ENCODE results near the gene SMPD3. TPM values are rescaled to one million over a fixed set of nuclear protein-coding genes. Genes with fewer than 3 reads are reported as not detected.

SMPD3 gene
- total and polyA plus RNA-seq, 5 donors from 2014 or later, result 7.1 to 20.3 (median 18.1) TPM

DNA sequence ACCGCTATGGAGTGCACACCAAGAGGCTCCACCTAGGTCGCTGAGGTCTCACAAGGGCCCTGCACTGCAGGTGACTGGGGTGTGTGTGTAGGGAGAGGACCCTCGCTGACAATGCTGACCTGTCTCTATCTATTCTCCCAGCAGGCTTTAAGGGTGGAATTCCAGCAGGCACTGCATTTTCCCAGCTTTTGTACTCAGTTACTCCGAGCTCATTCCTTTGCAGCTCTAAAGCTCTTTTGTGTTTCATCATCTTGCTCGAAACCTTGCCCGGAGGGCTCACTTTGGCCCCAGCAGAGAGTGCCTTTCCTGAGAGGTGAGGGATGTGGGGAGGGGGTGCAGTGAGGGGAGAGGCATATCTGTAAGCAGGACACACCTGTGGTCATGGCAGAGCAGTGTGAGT, 39.3 kb downstream of the SMPD3 start:
- Histone ChIP-seq H3K27me3 (ENCODE audit: control insufficient read depth, insufficient read depth, low read length) (peaks cover 1% of the 10 kb centered on the region), H3K9me3 (ENCODE audit: control insufficient read depth in 2 of 2, low read length in 2 of 2) (no peaks in the 10 kb centered on the region), H3K27ac (ENCODE audit: insufficient read depth, low read length, poor library complexity, severe bottlenecking) (no peak overlapping the region), H3K4me1 (ENCODE audit: control insufficient read depth, insufficient read depth, low read length, poor library complexity, severe bottlenecking) (no peaks in the 10 kb centered on the region), H3K4me3 (ENCODE audit: low read depth, low read length) (no peak overlapping the region), H3K36me3 (ENCODE audit: control insufficient read depth, insufficient read depth, low read length) (no peaks in the 10 kb centered on the region)
- DNase-seq (no peak), ATAC-seq (ENCODE audit: low read depth in 2 of 2) (no peak)
- Mint-ChIP-seq H3K27ac (peak overlapping the region in 1 of 3 donors; percentile 5), H3K36me3 (no peaks in the 10 kb centered on the region), H3K4me3 (no peak overlapping the region), H3K4me1 (peaks cover 0 to 13% (median 3%) of the 10 kb centered on the region in 4 donors), H3K27me3 (peaks cover 11% of the 10 kb centered on the region), H3K9me3 (no peaks in the 10 kb centered on the region)

DNA sequence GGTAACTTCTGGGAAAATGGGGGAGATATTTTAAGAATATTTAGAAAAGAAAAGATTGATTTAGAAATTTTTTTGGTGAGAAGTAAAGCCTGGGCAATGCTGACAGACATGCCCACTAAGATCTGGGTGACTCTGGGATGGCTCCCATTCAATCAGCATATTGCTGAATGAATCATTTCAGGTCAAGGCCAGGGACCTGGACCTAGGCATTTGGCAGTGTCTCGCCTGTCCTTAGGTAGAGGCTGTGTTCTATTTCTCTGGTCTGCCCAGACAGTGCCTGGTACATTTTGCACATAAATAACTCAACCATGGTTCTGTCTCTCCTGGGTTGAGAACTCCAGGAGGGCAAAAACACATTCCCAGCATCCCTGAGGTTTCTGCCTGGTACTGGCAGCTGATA, 39.9 kb downstream of the SMPD3 start:
- peaks cover 11% of the 10 kb centered on the region for H3K27me3 Mint-ChIP-seq
- H3K36me3 Mint-ChIP-seq, result no peaks in the 10 kb centered on the region
- H3K4me3 Mint-ChIP-seq, result no peak overlapping the region
- Histone ChIP-seq H3K4me1 (ENCODE audit: control insufficient read depth, insufficient read depth, low read length, poor library complexity, severe bottlenecking) (no peaks in the 10 kb centered on the region), H3K4me3 (ENCODE audit: low read depth, low read length) (no peak overlapping the region), H3K27ac (ENCODE audit: insufficient read depth, low read length, poor library complexity, severe bottlenecking) (no peak overlapping the region), H3K36me3 (ENCODE audit: control insufficient read depth, insufficient read depth, low read length) (no peaks in the 10 kb centered on the region), H3K27me3 (ENCODE audit: control insufficient read depth, insufficient read depth, low read length) (peaks cover 1% of the 10 kb centered on the region), H3K9me3 (ENCODE audit: control insufficient read depth in 2 of 2, low read length in 2 of 2) (no peaks in the 10 kb centered on the region)
- ATAC-seq (ENCODE audit: low read depth in 2 of 2) (no peak), DNase-seq (no peak)
- H3K9me3 Mint-ChIP-seq, result no peaks in the 10 kb centered on the region
- H3K27ac Mint-ChIP-seq, result no peak overlapping the region
- H3K4me1 Mint-ChIP-seq, result peaks cover 0 to 8% (median 3%) of the 10 kb centered on the region in 4 donors

DNA sequence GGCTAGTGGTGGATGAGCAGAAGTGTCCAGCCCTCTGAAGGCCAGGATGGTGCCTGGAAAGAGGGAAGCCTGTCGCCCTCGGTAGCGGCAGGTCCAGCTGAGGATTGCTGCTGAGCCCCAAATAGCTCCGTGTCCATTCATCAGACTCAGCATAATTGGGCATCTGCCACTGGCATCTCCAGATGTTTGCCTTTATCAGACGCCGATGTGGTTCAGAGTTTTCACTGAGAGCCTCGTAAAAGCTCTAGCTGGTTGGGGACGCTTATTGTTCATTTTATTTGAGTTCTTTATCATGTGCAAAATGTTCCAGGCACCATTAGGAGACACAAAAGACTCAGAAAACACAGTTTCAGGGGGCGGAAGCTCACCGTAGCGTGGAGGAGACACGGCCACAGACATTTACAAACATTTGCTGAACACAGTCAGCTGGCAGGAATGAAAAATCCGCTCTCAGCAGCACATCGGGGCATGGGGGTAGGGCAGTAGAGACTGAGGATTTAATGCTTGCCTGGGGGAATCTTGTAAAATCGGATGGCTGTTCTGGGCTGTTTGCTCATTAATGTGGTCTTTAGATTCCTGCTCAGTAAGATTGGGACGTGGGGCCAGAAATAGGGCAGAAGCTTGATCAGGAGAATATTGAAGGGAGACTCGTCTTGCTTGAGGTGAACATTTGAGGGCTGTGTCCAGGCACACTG, 41.7 kb downstream of the SMPD3 start:
- no peak for DNase-seq
- Histone ChIP-seq H3K27ac (ENCODE audit: insufficient read depth, low read length, poor library complexity, severe bottlenecking) (no peak overlapping the region), H3K9me3 (ENCODE audit: control insufficient read depth in 2 of 2, low read length in 2 of 2) (no peaks in the 10 kb centered on the region), H3K4me1 (ENCODE audit: control insufficient read depth, insufficient read depth, low read length, poor library complexity, severe bottlenecking) (peaks cover 1% of the 10 kb centered on the region), H3K27me3 (ENCODE audit: control insufficient read depth, insufficient read depth, low read length) (peaks cover 1% of the 10 kb centered on the region), H3K36me3 (ENCODE audit: control insufficient read depth, insufficient read depth, low read length) (no peaks in the 10 kb centered on the region), H3K4me3 (ENCODE audit: low read depth, low read length) (no peak overlapping the region)
- no peak for ATAC-seq (ENCODE audit: low read depth in 2 of 2)
- peaks cover 0 to 17% (median 4%) of the 10 kb centered on the region in 4 donors for H3K4me1 Mint-ChIP-seq
- no peaks in the 10 kb centered on the region for H3K36me3 Mint-ChIP-seq
- no peaks in the 10 kb centered on the region for H3K9me3 Mint-ChIP-seq
- H3K4me3 Mint-ChIP-seq, result no peak overlapping the region
- peak overlapping the region in 1 of 3 donors; percentile 15 for H3K27ac Mint-ChIP-seq
- peaks cover 11% of the 10 kb centered on the region for H3K27me3 Mint-ChIP-seq

DNA sequence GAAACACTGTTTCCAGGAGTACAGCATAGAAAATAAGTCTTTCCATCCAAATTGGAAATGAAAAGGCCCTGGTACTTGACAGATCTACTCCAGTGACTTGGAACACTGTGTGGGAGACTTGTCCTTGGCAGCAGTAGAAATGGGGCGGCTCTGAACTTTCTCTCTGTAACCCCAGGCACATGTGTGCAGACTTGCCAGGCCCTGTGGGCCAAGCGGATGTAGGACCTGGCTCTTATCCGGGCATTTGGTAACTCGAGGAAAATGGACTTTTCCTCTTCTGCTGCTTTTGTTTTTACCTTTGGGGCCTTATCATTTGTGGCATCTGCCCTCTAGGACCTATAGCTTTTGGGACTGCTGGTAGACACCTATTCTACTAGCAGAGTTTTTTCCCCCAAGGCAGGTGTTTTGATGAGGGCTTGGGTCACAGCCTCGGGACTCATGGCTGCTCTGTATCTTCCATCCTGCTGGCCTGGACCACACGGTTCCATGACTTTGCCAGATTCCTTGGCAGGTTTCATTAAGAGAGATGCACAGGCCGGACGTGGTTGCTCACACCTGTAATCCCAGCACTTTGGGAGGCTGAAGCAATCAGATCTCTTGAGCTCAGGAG, 43.5 kb downstream of the SMPD3 start:
- no peak overlapping the region for H3K27ac ChIP-seq (ENCODE audit: insufficient read depth, low read length, poor library complexity, severe bottlenecking)
- Mint-ChIP-seq H3K4me1 (peaks cover 0 to 28% (median 11%) of the 10 kb centered on the region in 4 donors), H3K4me3 (no peak overlapping the region), H3K27me3 (peaks cover 11% of the 10 kb centered on the region), H3K9me3 (no peaks in the 10 kb centered on the region), H3K27ac (peak overlapping the region in 1 of 3 donors; percentile 37), H3K36me3 (no peaks in the 10 kb centered on the region)
- no peak overlapping the region for H3K4me3 ChIP-seq (ENCODE audit: low read depth, low read length)
- ATAC-seq (ENCODE audit: low read depth in 2 of 2) (no peak), DNase-seq (no peak)
- no peaks in the 10 kb centered on the region for H3K36me3 ChIP-seq (ENCODE audit: control insufficient read depth, insufficient read depth, low read length)
- peaks cover 1% of the 10 kb centered on the region for H3K27me3 ChIP-seq (ENCODE audit: control insufficient read depth, insufficient read depth, low read length)
- H3K4me1 ChIP-seq (ENCODE audit: control insufficient read depth, insufficient read depth, low read length, poor library complexity, severe bottlenecking), result peaks cover 15% of the 10 kb centered on the region
- no peaks in the 10 kb centered on the region for H3K9me3 ChIP-seq (ENCODE audit: control insufficient read depth in 2 of 2, low read length in 2 of 2)

DNA sequence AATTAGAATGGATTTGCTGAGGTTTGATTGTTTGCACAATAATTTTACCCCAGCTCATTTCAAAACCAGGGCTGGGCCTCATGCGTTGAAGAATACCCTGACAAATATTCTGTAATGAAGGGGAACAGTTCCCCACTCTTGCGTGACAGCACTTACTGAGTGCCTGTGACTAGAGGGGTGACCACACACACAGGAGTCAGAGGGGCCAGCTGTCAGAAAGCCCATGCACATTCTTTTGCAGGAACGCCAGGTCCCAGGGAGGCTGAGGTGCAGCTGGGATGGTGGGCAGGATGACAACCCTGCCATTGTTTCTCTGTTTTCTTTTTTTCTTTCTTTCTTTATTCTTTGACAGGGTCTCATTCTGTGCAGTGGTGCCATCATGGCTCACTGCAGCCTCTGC, 44.6 kb downstream of the SMPD3 start:
- H3K27me3 ChIP-seq (ENCODE audit: control insufficient read depth, insufficient read depth, low read length), result peaks cover 1% of the 10 kb centered on the region
- ATAC-seq (ENCODE audit: low read depth in 2 of 2) (no peak), DNase-seq (no peak)
- peaks cover 17% of the 10 kb centered on the region for H3K4me1 ChIP-seq (ENCODE audit: control insufficient read depth, insufficient read depth, low read length, poor library complexity, severe bottlenecking)
- H3K27me3 Mint-ChIP-seq, result peaks cover 11% of the 10 kb centered on the region
- no peak overlapping the region for H3K27ac ChIP-seq (ENCODE audit: insufficient read depth, low read length, poor library complexity, severe bottlenecking)
- no peaks in the 10 kb centered on the region for H3K36me3 Mint-ChIP-seq
- H3K4me3 Mint-ChIP-seq, result no peak overlapping the region
- peak overlapping the region in 1 of 3 donors; percentile 51 for H3K27ac Mint-ChIP-seq
- peaks cover 0 to 30% (median 13%) of the 10 kb centered on the region in 4 donors for H3K4me1 Mint-ChIP-seq
- H3K9me3 Mint-ChIP-seq, result no peaks in the 10 kb centered on the region
- H3K4me3 ChIP-seq (ENCODE audit: low read depth, low read length), result no peak overlapping the region
- H3K36me3 ChIP-seq (ENCODE audit: control insufficient read depth, insufficient read depth, low read length), result no peaks in the 10 kb centered on the region
- no peaks in the 10 kb centered on the region for H3K9me3 ChIP-seq (ENCODE audit: control insufficient read depth in 2 of 2, low read length in 2 of 2)

DNA sequence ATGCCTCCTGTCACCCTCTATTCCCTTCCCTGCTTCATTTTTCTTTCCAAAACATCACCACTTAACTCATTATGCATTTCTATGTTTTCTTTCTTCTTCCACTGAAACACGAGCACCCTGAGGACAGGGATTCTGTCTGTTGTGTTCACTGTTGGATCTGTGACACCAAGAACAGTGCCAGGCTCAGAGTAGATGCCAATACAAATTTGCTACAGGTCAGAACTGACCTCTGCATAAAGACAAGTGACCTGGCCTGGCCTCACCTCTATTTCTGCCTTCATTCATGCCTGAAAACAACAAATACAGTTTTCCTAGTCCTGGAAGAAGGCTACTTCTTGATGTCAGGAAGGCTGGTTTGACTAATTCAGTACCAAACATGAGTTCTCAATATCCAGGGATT, 45.1 kb downstream of the SMPD3 start:
- H3K36me3 ChIP-seq (ENCODE audit: control insufficient read depth, insufficient read depth, low read length), result no peaks in the 10 kb centered on the region
- no peaks in the 10 kb centered on the region for H3K36me3 Mint-ChIP-seq
- no peak overlapping the region for H3K27ac ChIP-seq (ENCODE audit: insufficient read depth, low read length, poor library complexity, severe bottlenecking)
- peak overlapping the region in 1 of 3 donors; percentile 78 for H3K27ac Mint-ChIP-seq
- no peak for DNase-seq
- H3K4me3 ChIP-seq (ENCODE audit: low read depth, low read length), result no peak overlapping the region
- H3K9me3 ChIP-seq (ENCODE audit: control insufficient read depth in 2 of 2, low read length in 2 of 2), result no peaks in the 10 kb centered on the region
- H3K4me3 Mint-ChIP-seq, result no peak overlapping the region
- peaks cover 17% of the 10 kb centered on the region for H3K4me1 ChIP-seq (ENCODE audit: control insufficient read depth, insufficient read depth, low read length, poor library complexity, severe bottlenecking)
- ATAC-seq (ENCODE audit: low read depth in 2 of 2), result no peak
- H3K27me3 Mint-ChIP-seq, result peaks cover 11% of the 10 kb centered on the region
- H3K27me3 ChIP-seq (ENCODE audit: control insufficient read depth, insufficient read depth, low read length), result peaks cover 1% of the 10 kb centered on the region
- H3K9me3 Mint-ChIP-seq, result no peaks in the 10 kb centered on the region
- H3K4me1 Mint-ChIP-seq, result peaks cover 0 to 30% (median 15%) of the 10 kb centered on the region in 4 donors

DNA sequence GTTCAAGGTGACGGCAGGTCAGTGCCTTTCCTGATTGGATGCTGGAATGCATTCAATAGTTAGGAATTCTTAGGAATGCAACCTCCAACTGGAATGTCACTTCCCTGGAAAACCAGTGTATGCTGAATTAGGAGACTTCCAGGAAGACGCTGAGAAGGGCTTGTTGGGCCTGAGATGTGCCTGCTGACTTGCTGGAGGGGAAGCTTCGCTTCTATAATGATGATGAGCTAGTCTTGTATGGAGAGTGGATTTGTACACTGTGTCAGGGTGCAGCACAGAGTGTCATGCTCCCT, 45.6 kb downstream of the SMPD3 start:
- Mint-ChIP-seq H3K27me3 (peaks cover 11% of the 10 kb centered on the region), H3K36me3 (no peaks in the 10 kb centered on the region), H3K27ac (peak overlapping the region in 1 of 3 donors; percentile 78), H3K9me3 (no peaks in the 10 kb centered on the region), H3K4me1 (peaks cover 0 to 30% (median 15%) of the 10 kb centered on the region in 4 donors), H3K4me3 (no peak overlapping the region)
- H3K4me3 ChIP-seq (ENCODE audit: low read depth, low read length), result no peak overlapping the region
- no peak for DNase-seq
- no peaks in the 10 kb centered on the region for H3K9me3 ChIP-seq (ENCODE audit: control insufficient read depth in 2 of 2, low read length in 2 of 2)
- H3K27me3 ChIP-seq (ENCODE audit: control insufficient read depth, insufficient read depth, low read length), result peaks cover 1% of the 10 kb centered on the region
- H3K27ac ChIP-seq (ENCODE audit: insufficient read depth, low read length, poor library complexity, severe bottlenecking), result no peak overlapping the region
- H3K4me1 ChIP-seq (ENCODE audit: control insufficient read depth, insufficient read depth, low read length, poor library complexity, severe bottlenecking), result peaks cover 17% of the 10 kb centered on the region
- no peaks in the 10 kb centered on the region for H3K36me3 ChIP-seq (ENCODE audit: control insufficient read depth, insufficient read depth, low read length)
- no peak for ATAC-seq (ENCODE audit: low read depth in 2 of 2)

Data from CD4-positive, CD25-positive, alpha-beta regulatory T cell (primary cell).